Stimulated activated CD4-positive, alpha-beta T cell treated with anti-CD3 and anti-CD28 coated beads, Interleukin-12 subunit alpha, Interleukin-12 subunit beta, amount 100 ng/mL, for 4 hours (primary cell): ENCODE measurements around the gene RHBDF2.
A peak's percentile ranks its signal among the peaks of the same experiment; 100 is the strongest.
"Not testable (repeated sequence)": the region's sequence is repeated elsewhere in the genome, so short reads cannot be mapped to it uniquely, and the experiment has no call there.

Experiments
- DNase-seq: peaks from one replicate; pipeline ENCODE4 v3.0.0-alpha.2; 2020

Gene RHBDF2

GRCh38 chr17:76523084-76524037, 22.1 kb upstream of the RHBDF2 start:
- peak; percentile 78 for DNase-seq

- DNase-seq: not testable (repeated sequence)
Observed at GRCh38 chr17:76521683-76522082, 20.5 kb upstream of the RHBDF2 start.

GRCh38 chr17:76521262-76521661, 20.0 kb upstream of the RHBDF2 start:
- no peak for DNase-seq

- DNase-seq: no peak
Observed at GRCh38 chr17:76519048-76519966, 18.1 kb upstream of the RHBDF2 start.

GRCh38 chr17:76517638-76518038, 16.4 kb upstream of the RHBDF2 start:
- no peak for DNase-seq

GRCh38 chr17:76515274-76515949, 14.2 kb upstream of the RHBDF2 start:
- peak; percentile 56 for DNase-seq

- DNase-seq: not testable (repeated sequence)
Observed at GRCh38 chr17:76514355-76514754, 13.1 kb upstream of the RHBDF2 start.

- DNase-seq: no peak
Observed at GRCh38 chr17:76513306-76513692, 12.1 kb upstream of the RHBDF2 start.

- DNase-seq: no peak
Observed at GRCh38 chr17:76512366-76513305, 11.4 kb upstream of the RHBDF2 start.

GRCh38 chr17:76511668-76512365, 10.6 kb upstream of the RHBDF2 start:
- no peak for DNase-seq

GRCh38 chr17:76510831-76511244, 9.6 kb upstream of the RHBDF2 start:
- DNase-seq: no peak

- not testable (repeated sequence) for DNase-seq
Observed at GRCh38 chr17:76508472-76509063, 7.3 kb upstream of the RHBDF2 start.

- peak; percentile 84 for DNase-seq
Observed at GRCh38 chr17:76506408-76507345, 5.5 kb upstream of the RHBDF2 start.

- no peak for DNase-seq
Observed at GRCh38 chr17:76504117-76504516, 2.9 kb upstream of the RHBDF2 start.

GRCh38 chr17:76502341-76503211, 1.4 kb upstream of the RHBDF2 start:
- DNase-seq: no peak

GRCh38 chr17:76501827-76502307, 644 bp upstream of the RHBDF2 start:
- no peak for DNase-seq

- DNase-seq: no peak
Observed at GRCh38 chr17:76500747-76501017, 541 bp downstream of the RHBDF2 start.

GRCh38 chr17:76500074-76500746, 1.0 kb downstream of the RHBDF2 start:
- DNase-seq: no peak
